Right renal cortex interstitium (tissue), 3 donors: Measurements from ENCODE around the gene NELL1. TPM values are rescaled to one million over a fixed set of nuclear protein-coding genes. Genes with fewer than 3 reads are reported as not detected.
A peak's percentile ranks its signal among the peaks of the same experiment; 100 is the strongest.
"Not testable (repeated sequence)": the region's sequence is repeated elsewhere in the genome, so short reads cannot be mapped to it uniquely, and the experiment has no call there.

ENCODE experiments used
- DNase-seq, 3 donors: peaks; one replicate each; pipeline ENCODE4 v3.0.0-alpha.2; 2013; ENCODE audit warnings: low read depth in 3 of 3, low spot score in 2 of 3
- polyA plus RNA-seq, 3 donors: library from polyadenylated mRNA; unstranded; fragments of 120-200 nt; gene quantifications; one replicate each; pipeline ENCODE4 v1.2.1, GENCODE V29; 2013; ENCODE audit not compliant: insufficient read length in 3 of 3

Gene NELL1
- polyA plus RNA-seq, 3 donors = 2.8 to 3.8 (median 3.6) TPM

DNA sequence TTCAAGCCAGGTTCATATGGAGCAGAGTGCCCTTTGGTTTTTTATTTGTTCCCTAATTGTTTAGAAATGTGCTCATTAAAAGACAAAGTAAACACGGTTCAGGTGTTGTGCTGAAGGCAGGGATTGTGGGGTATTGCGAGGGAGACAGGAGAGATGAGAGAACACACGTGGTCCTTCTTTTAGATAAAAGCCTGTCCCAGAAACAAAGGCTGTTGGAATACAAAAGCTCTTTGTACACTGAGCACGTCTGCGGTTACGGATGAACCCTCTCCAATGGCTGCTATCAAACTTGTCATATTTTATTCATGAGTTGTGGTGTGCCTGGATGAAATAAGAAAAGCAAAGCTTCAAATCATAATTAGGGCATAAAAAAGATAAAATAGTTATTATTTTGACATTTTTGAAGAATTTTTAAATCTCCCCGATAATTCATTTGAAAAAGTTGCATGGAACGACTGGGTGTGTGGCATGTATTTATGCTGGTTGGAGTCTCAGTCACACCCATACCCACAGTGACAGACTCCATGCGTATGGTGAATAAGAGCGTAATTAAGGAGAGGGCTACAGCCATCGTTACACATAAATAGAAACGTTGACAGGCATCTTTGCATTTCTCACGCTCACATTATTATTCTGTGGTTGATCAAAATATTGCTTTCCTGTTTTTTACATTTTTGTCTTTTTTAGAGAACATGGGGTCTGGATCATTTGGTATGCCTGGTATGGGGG, 92.9 kb downstream of the NELL1 start:
- DNase-seq = no peak

DNA sequence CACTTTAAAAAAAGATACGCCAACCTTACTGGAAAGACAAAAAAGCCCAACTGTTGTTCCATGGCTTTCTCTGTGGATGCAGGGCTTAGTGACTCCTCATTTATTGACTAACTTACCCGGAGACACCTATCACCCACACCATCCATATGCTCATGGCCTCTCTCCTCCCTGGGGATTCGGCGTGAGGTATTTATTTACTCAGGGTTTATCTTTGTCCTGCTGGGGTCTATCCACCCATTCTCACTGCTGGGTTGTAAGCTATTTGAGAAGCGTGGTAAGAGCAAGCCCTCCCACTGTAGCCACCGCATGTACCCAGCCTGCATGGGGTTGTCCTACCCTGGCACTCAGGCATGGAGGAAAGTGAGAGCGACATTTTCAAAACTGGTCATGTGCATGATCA, 93.6 kb downstream of the NELL1 start:
- no peak for DNase-seq

DNA sequence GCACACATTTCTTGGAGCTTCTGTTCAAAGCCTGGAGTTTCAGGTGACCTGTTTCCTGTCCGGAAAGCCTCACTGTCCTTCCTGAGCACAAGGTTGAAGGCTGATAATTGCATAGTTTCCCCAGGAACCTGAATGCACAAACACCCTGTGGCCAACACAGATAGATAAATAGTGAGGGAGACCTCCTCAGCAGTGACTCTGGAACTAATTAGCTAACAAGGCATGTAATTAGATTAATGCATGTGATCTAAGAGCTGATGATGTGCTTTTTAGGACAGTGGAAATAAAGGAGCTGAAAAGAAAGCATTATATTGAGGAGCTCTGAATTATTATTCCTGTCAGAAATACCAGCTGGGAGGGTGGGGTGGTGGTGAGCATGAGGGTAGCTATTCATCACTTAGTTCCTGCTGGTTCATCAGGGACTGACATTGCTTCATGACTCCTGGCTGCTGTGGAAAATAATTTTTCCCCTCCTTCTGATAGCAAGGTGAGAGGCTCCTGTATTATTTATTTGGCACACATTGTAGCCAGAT, 101.1 kb downstream of the NELL1 start:
- no peak for DNase-seq

GRCh38 chr11:20771026-20771425, 101.6 kb downstream of the NELL1 start:
- DNase-seq = no peak

DNA sequence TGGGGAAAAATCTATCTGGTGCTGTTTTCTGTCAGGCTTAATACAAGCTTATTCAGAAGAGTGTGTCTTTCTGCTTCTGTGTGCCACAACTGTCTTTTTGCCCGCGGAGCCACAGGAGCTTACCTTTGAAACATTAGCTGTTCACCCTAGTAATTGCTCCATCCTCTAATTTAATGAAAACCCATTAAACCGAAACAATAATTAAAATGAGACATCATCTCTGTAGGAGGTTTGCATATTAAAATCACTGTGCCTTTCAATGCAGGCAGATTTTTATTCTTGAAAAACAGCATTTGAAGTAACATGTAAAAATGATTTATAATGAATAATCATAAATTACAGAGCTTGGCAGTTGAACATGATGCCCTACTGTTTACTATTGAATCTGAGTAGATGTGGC, 102.3 kb downstream of the NELL1 start:
- DNase-seq = no peak

- DNase-seq = no peak
Measured at GRCh38 chr11:20775331-20775730, 105.9 kb downstream of the NELL1 start.

- DNase-seq = no peak
Measured at GRCh38 chr11:20782775-20783174, 113.4 kb downstream of the NELL1 start.

DNA sequence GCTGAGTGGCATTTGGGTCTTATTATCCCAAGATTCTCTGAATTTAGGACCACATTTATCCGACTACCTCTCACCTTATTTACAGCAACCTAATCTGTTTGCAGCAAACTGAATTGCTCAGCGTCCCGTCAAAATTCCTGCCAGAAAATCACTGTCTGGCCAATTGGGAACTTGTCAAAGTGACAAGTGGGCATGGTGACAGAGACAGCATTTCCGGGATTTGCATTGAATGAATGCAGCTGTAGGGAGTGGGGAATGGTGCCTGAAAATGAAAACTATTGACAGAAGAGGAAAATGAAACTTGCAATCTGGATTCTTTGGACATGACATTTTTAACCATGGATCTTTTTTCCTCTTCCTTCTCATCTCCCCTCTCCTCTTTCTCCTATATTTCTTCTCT, 113.8 kb downstream of the NELL1 start:
- DNase-seq = no peak

DNA sequence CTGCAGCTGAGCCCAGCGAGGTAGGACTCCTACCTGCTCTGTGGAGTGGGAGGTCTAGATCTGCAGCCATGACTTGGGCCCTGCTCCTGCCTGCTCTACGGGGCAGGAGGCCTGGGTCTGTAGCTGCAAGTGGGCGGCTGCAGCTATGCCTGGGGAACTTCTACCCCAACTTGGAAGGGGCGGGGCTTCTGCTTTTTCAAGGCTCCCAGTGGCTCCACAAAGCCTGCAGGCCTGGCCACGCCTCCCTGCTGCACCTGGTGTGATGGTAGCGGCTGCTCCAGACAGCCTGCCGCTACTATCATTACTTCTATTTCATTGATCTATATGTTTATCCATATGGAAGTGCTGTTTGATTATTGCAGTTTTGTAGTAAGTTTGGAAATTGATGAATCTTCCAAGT, 121.2 kb downstream of the NELL1 start:
- no peak for DNase-seq

GRCh38 chr11:20795005-20795404, 125.6 kb downstream of the NELL1 start:
- DNase-seq = no peak

- no peak for DNase-seq
Measured at GRCh38 chr11:20808328-20808727, 138.9 kb downstream of the NELL1 start.

- no peak for DNase-seq
Measured at GRCh38 chr11:20821046-20821445, 151.7 kb downstream of the NELL1 start.

- no peak for DNase-seq
Measured at GRCh38 chr11:20821470-20821869, 152.1 kb downstream of the NELL1 start.

DNA sequence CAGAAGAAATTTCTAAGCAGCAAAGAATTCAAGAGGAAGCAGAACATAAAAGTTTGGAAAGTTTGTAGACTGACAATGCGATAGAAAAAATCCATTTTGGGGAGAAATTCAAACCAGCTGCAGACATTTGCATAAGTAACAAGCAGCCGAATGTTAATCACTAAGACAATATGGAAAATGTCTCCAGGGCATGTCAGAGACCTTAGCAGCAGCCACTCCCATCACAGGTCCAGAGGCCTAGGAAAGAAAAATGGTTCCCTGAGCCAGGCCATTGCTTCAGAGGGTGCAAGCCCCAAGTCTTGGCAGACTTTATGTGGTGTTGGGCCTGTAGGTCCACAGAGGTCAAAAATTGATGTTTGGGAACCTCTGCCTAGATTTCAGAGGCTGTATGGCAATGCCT, 155.4 kb downstream of the NELL1 start:
- no peak for DNase-seq

- no peak for DNase-seq
Measured at GRCh38 chr11:20835561-20835960, 166.2 kb downstream of the NELL1 start.

DNA sequence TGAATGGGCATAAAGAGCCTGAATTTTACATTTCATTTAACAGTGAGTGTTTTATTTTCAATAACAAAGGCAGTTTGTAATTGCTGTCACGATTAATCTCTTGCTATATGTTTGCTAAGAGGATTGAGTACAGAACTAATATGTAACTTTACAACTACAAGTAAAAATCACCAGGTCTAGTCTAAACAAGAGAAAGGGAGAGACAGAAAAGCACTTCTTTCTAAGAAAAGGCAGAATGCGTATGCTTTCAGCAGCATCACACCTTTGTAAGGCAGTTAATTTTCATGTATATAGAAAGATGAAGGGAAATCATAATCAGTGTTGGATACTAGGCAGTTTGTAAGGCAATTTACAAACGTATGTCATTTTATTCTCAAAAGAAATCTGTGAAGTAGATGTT, 169.8 kb downstream of the NELL1 start:
- no peak for DNase-seq

DNA sequence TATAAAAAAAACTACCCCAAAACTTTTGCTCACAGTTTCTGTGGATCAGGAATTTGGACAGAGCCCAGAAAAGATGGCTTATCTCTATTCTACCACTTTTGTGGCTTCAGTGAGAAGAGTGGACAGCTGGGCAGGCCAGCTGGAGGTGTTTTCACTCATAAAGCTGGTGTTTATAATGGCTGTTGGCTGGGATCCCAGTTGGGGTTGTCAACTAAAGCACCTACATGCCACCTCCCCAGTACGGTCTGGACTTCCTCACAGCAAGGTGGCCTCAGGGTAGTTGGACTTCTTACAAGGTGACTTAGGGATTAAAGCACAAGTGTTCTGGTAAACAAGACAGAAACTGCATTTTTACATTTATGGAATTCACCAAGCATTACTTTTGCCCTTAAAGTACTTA, 171.0 kb downstream of the NELL1 start:
- DNase-seq = no peak

- DNase-seq = no peak
Measured at GRCh38 chr11:20844216-20844615, 174.8 kb downstream of the NELL1 start.

GRCh38 chr11:20844630-20845029, 175.2 kb downstream of the NELL1 start:
- no peak for DNase-seq

GRCh38 chr11:20854215-20854955, 185.0 kb downstream of the NELL1 start:
- peak in 2 of 3 donors; percentile 15 to 27 for DNase-seq

GRCh38 chr11:20861322-20861721, 191.9 kb downstream of the NELL1 start:
- no peak for DNase-seq

GRCh38 chr11:20862263-20862662, 192.9 kb downstream of the NELL1 start:
- DNase-seq = not testable (repeated sequence)
